ENCODE measurements around the gene RPUSD3.

The RPUSD3 gene, protein sequence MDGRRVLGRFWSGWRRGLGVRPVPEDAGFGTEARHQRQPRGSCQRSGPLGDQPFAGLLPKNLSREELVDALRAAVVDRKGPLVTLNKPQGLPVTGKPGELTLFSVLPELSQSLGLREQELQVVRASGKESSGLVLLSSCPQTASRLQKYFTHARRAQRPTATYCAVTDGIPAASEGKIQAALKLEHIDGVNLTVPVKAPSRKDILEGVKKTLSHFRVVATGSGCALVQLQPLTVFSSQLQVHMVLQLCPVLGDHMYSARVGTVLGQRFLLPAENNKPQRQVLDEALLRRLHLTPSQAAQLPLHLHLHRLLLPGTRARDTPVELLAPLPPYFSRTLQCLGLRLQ

DNA sequence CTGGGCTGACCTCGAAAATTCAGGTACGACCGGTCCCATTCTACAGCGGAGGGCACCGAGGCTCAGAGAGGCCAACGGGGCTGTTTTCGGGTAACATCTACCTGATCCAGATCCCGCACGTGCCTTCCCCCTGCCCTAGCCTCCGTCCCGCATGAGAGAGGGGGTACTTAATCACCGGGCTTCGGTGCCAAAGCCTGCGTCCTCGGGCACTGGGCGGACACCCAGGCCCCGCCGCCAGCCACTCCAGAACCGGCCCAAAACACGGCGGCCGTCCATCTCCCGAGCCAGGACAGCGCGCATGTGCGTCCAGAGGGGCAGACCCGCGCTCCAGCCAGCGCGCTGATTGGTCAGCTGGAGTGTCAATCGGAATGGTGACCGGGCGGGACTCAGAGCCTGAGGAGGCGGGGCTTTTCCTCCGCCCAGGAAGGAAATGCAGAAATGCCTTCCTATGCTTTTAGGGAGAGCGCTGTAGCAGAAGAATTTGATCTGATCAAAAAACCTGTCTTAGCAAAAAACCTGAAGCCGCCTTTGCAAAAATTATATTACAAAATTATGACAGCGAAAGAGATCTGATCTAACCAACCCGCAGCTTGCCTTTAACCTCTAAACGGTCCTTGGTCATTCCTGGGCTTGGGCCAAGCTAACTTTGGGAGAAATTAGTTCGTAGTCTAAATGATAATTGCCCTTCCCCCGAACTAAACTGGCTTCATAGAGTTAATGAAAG, at the start of gene RPUSD3:
RPUSD3 (minus strand) TSS at position 294 of the 724 bp plus-strand sequence; CDS start at position 276, 18 bp downstream.
- TF ChIP-seq, protein P1, sequence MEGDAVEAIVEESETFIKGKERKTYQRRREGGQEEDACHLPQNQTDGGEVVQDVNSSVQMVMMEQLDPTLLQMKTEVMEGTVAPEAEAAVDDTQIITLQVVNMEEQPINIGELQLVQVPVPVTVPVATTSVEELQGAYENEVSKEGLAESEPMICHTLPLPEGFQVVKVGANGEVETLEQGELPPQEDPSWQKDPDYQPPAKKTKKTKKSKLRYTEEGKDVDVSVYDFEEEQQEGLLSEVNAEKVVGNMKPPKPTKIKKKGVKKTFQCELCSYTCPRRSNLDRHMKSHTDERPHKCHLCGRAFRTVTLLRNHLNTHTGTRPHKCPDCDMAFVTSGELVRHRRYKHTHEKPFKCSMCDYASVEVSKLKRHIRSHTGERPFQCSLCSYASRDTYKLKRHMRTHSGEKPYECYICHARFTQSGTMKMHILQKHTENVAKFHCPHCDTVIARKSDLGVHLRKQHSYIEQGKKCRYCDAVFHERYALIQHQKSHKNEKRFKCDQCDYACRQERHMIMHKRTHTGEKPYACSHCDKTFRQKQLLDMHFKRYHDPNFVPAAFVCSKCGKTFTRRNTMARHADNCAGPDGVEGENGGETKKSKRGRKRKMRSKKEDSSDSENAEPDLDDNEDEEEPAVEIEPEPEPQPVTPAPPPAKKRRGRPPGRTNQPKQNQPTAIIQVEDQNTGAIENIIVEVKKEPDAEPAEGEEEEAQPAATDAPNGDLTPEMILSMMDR (IDR thresholded peaks at IDR 0.05; ENCODE audit: borderline replicate concordance, control extremely low read depth, extremely low read depth, insufficient read depth, missing control alignments), result no peak
- DNase-seq (ENCODE audit: low spot score), result peak; percentile 100
- in situ Hi-C loops (cut with MboI; ENCODE audit: low sequenced_read_pairs, unreplicated experiment), result no loop called here

GRCh38 chr3:9891072-9891622, 47.3 kb upstream of the RPUSD3 start:
- DNase-seq (ENCODE audit: low spot score), result no peak
- TF ChIP-seq, protein P1 (IDR thresholded peaks at IDR 0.05; ENCODE audit: borderline replicate concordance, control extremely low read depth, extremely low read depth, insufficient read depth, missing control alignments), result no peak
- in situ Hi-C loops (cut with MboI; ENCODE audit: low sequenced_read_pairs, unreplicated experiment), result no loop called here

GRCh38 chr3:9890249-9891071, 46.7 kb upstream of the RPUSD3 start, which contains the start of gene JAGN1:
TSS of gene JAGN1 (plus strand) at chr3:9890610. CDS start at chr3:9890723, 113 bp downstream.
- TF ChIP-seq, protein P1 (IDR thresholded peaks at IDR 0.05; ENCODE audit: borderline replicate concordance, control extremely low read depth, extremely low read depth, insufficient read depth, missing control alignments), result peak; percentile 1
- in situ Hi-C loops (cut with MboI; ENCODE audit: low sequenced_read_pairs, unreplicated experiment), result no loop called here
- peak; percentile 96 for DNase-seq (ENCODE audit: low spot score)

GRCh38 chr3:9889405-9889804, 45.6 kb upstream of the RPUSD3 start:
- in situ Hi-C loops (cut with MboI; ENCODE audit: low sequenced_read_pairs, unreplicated experiment), result no loop called here
- DNase-seq (ENCODE audit: low spot score), result no peak
- TF ChIP-seq, protein P1 (IDR thresholded peaks at IDR 0.05; ENCODE audit: borderline replicate concordance, control extremely low read depth, extremely low read depth, insufficient read depth, missing control alignments), result no peak

GRCh38 chr3:9888540-9888939, 44.7 kb upstream of the RPUSD3 start:
- TF ChIP-seq, protein P1 (IDR thresholded peaks at IDR 0.05; ENCODE audit: borderline replicate concordance, control extremely low read depth, extremely low read depth, insufficient read depth, missing control alignments), result no peak
- DNase-seq (ENCODE audit: low spot score), result no peak
- in situ Hi-C loops (cut with MboI; ENCODE audit: low sequenced_read_pairs, unreplicated experiment), result no loop called here

- no peak for DNase-seq (ENCODE audit: low spot score)
- TF ChIP-seq, protein P1 (IDR thresholded peaks at IDR 0.05; ENCODE audit: borderline replicate concordance, control extremely low read depth, extremely low read depth, insufficient read depth, missing control alignments), result no peak
- in situ Hi-C loops (cut with MboI; ENCODE audit: low sequenced_read_pairs, unreplicated experiment), result no loop called here
Observed at GRCh38 chr3:9887480-9887879, 43.7 kb upstream of the RPUSD3 start.

All from GM13976 (cell line).